Measurements from ENCODE around the gene TRIM41.
"Not testable (repeated sequence)": the region's sequence is repeated elsewhere in the genome, so short reads cannot be mapped to it uniquely, and the experiment has no call there.

Gene TRIM41

GRCh38 chr5:181192337-181193046 lies 30.6 kb upstream of the TRIM41 start:
- DNase-seq (ENCODE audit: low read depth) = no peak

GRCh38 chr5:181193656-181194055 lies 29.4 kb upstream of the TRIM41 start:
- DNase-seq (ENCODE audit: low read depth) = no peak

- no peak for DNase-seq (ENCODE audit: low read depth)
These were observed 28.4 kb upstream of the TRIM41 start for GRCh38 chr5:181194489-181195248.

GRCh38 chr5:181195249-181195761 lies 27.8 kb upstream of the TRIM41 start:
- DNase-seq (ENCODE audit: low read depth) = no peak

- no peak for DNase-seq (ENCODE audit: low read depth)
These were observed 25.6 kb upstream of the TRIM41 start for GRCh38 chr5:181197326-181197951.

GRCh38 chr5:181198106-181198685 lies 24.9 kb upstream of the TRIM41 start:
- DNase-seq (ENCODE audit: low read depth) = no peak

- DNase-seq (ENCODE audit: low read depth) = no peak
These were observed 24.1 kb upstream of the TRIM41 start for GRCh38 chr5:181198905-181199519.

- DNase-seq (ENCODE audit: low read depth) = no peak
These were observed 23.0 kb upstream of the TRIM41 start for GRCh38 chr5:181199881-181200638.

GRCh38 chr5:181200816-181201215 lies 22.3 kb upstream of the TRIM41 start:
- no peak for DNase-seq (ENCODE audit: low read depth)

GRCh38 chr5:181203093-181203711 lies 19.9 kb upstream of the TRIM41 start:
- DNase-seq (ENCODE audit: low read depth) = no peak

GRCh38 chr5:181203777-181204112 lies 19.3 kb upstream of the TRIM41 start:
- DNase-seq (ENCODE audit: low read depth) = no peak

- peak; percentile 34 for DNase-seq (ENCODE audit: low read depth)
These were observed 18.8 kb upstream of the TRIM41 start for GRCh38 chr5:181204113-181204825.

GRCh38 chr5:181204826-181205760 lies 18.0 kb upstream of the TRIM41 start, which contains the start of gene TRIM7:
Gene TRIM7 (minus strand): TSS chr5:181205196. CDS start chr5:181205110, 86 bp downstream.
- peak; percentile 60 for DNase-seq (ENCODE audit: low read depth)

- DNase-seq (ENCODE audit: low read depth) = peak; percentile 33
These were observed 17.1 kb upstream of the TRIM41 start for GRCh38 chr5:181205761-181206649.

- DNase-seq (ENCODE audit: low read depth) = peak; percentile 94
These were observed 15.7 kb upstream of the TRIM41 start for GRCh38 chr5:181207214-181207959.

GRCh38 chr5:181207960-181208253 lies 15.2 kb upstream of the TRIM41 start:
- DNase-seq (ENCODE audit: low read depth) = no peak

- not testable (repeated sequence) for DNase-seq (ENCODE audit: low read depth)
These were observed 14.1 kb upstream of the TRIM41 start for GRCh38 chr5:181209006-181209405.

All from ELR (cell line).